ENCODE results near the gene TMEM150B. TPM values are rescaled to one million over a fixed set of nuclear protein-coding genes. Genes with fewer than 3 reads are reported as not detected.

The TMEM150B gene
- total RNA-seq, 6 experiments from 2014 or later = 1.1 to 5.6 (median 2.2) TPM

DNA sequence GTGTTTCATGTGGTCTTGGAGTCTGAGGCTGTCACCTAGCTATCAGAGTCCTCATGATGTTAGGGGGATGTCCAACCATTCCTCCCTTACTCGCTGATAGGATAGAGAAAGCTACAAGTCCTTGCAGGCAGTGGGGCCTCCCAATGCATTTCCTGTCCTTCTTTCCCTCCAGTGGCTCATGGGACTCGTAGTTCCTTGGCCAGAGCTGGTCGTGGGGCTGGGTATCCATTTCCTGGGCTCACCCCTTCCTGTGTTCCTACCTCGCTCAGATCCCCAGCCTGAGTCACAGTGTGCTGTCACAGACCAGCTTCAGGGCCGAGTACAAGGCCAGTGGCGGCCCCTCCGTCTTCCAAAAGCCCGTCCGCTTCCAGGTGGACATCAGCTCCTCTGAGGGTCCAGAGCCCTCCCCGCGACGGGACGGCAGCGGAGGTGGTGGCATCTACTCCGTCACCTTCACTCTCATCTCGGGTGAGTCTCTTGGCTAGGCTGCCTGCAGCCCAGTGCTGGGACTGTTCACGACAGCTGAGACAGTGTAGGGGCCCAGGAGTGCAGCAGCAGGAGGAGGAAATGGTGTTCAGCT is 19.1 kb downstream of the TMEM150B start:
- WGBS (ENCODE audit: insufficient coverage, low coverage, low lambda C conversion rate, missing lambda C conversion rate) = 80% methylated on average over 2 of the region's 17 CpGs

GRCh38 chr19:55305491-55305890 is 19.6 kb downstream of the TMEM150B start:
- DNase-seq (no peak), ATAC-seq (peak; percentile 53 to 64 (median 62))
- no peak overlapping the region for H3K4me3 ChIP-seq
- no peaks in the 10 kb centered on the region for H3K4me1 ChIP-seq
- 71% methylated on average over 3 of the region's 9 CpGs for WGBS (ENCODE audit: insufficient coverage, low coverage, low lambda C conversion rate, missing lambda C conversion rate)
- no peak for TF ChIP-seq CTCF (IDR thresholded peaks at IDR 0.05)
- no peak for TF ChIP-seq POLR2A (IDR thresholded peaks at IDR 0.05)
- no peaks in the 10 kb centered on the region for H3K36me3 ChIP-seq
- no peaks in the 10 kb centered on the region for H3K27me3 ChIP-seq
- intact Hi-C loops (cut with DNase I) = loop anchor here in 1 of 2 donors (10.0 kb wide), 1 partner anchor 99 kb away; the partner anchor contains the start of gene UBE2S
- H3K27ac ChIP-seq = no peak overlapping the region
- H3K9me3 ChIP-seq = no peaks in the 10 kb centered on the region

More for the DNA sequence above, 19.1 kb downstream of the TMEM150B start:
- intact Hi-C loops (cut with DNase I) = loop anchor here in 1 of 2 donors (10.0 kb wide), 1 partner anchor 99 kb away; the partner anchor contains the start of gene UBE2S
- Histone ChIP-seq H3K27ac (no peak overlapping the region), H3K27me3 (no peaks in the 10 kb centered on the region), H3K4me1 (no peaks in the 10 kb centered on the region), H3K36me3 (no peaks in the 10 kb centered on the region), H3K4me3 (no peak overlapping the region), H3K9me3 (no peaks in the 10 kb centered on the region)
- TF ChIP-seq CTCF (IDR thresholded peaks at IDR 0.05) (no peak), POLR2A (IDR thresholded peaks at IDR 0.05) (no peak)
- DNase-seq = no peak
- no peak for ATAC-seq

DNA sequence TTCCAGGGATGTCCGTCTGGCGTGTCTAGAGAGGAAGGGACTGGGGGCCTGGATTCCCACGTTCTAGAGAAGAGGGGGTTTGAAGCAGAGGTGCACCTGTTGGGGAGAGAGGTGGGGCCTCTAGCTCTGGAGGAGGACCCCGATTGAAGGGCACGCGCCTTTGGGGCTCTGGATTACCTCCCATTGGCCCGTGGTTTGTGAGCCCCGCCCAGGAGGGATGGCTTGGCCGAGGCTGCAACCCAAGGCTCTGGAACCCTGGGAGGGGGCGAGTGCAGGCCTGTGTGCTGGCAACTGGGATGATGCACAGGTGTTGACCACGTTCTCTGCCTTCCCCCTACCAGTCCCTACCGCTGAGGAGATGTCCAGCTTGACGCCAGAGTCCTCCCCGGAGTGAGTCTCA is 20.2 kb downstream of the TMEM150B start:
- H3K36me3 ChIP-seq = no peaks in the 10 kb centered on the region
- DNase-seq (no peak), ATAC-seq (no peak)
- no peak overlapping the region for H3K27ac ChIP-seq
- TF ChIP-seq POLR2A (IDR thresholded peaks at IDR 0.05) (no peak), CTCF (IDR thresholded peaks at IDR 0.05) (no peak)
- intact Hi-C loops (cut with DNase I) = loop anchor here in 1 of 2 donors (10.0 kb wide), 1 partner anchor 100 kb away; the partner anchor contains the start of gene UBE2S
- H3K4me1 ChIP-seq = no peaks in the 10 kb centered on the region
- WGBS (ENCODE audit: insufficient coverage, low coverage, low lambda C conversion rate, missing lambda C conversion rate) = 76% methylated on average over 10 of the region's 14 CpGs
- H3K9me3 ChIP-seq = no peaks in the 10 kb centered on the region
- no peaks in the 10 kb centered on the region for H3K27me3 ChIP-seq
- H3K4me3 ChIP-seq = no peak overlapping the region

DNA sequence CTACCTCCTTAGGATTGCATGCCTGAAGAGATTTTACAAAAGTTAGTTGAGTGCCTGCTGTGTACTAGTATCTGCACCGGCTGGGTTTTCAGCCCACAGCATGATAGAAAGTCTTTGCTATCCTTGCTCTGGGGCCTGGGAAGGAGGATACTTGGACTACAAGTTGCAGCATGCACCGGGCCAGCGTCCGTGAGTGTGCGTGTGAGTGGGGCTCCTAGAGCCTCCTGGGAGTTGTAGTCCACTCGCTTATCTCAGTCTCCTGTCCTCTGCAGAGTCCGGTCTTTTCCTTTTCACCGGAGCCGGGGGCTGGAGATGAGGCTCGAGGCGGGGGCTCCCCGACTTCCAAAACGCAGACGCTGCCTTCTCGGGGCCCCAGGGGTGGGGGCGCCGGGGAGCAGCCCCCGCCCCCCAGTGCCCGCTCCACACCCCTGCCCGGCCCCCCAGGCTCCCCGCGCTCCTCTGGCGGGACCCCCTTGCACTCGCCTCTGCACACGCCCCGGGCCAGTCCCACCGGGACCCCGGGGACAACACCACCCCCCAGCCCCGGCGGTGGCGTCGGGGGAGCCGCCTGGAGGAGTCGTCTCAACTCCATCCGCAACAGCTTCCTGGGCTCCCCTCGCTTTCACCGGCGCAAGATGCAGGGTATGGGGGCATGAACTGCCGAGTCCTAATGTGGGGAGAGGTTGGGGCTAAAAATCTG is 20.7 kb downstream of the TMEM150B start:
- peak in 1 of 3 donors; percentile 45 for DNase-seq
- no peak overlapping the region for H3K27ac ChIP-seq
- WGBS (ENCODE audit: insufficient coverage, low coverage, low lambda C conversion rate, missing lambda C conversion rate) = 92% methylated on average over 8 of the region's 39 CpGs
- no peaks in the 10 kb centered on the region for H3K36me3 ChIP-seq
- TF ChIP-seq POLR2A (IDR thresholded peaks at IDR 0.05) (no peak), CTCF (IDR thresholded peaks at IDR 0.05) (no peak)
- no peaks in the 10 kb centered on the region for H3K4me1 ChIP-seq
- ATAC-seq = peak; percentile 49 to 61 (median 54)
- H3K27me3 ChIP-seq = no peaks in the 10 kb centered on the region
- intact Hi-C loops (cut with DNase I) = loop anchor here in 1 of 2 donors (10.0 kb wide), 1 partner anchor 100 kb away; the partner anchor contains the start of gene UBE2S
- no peaks in the 10 kb centered on the region for H3K9me3 ChIP-seq
- H3K4me3 ChIP-seq = no peak overlapping the region
